ENCODE results near the gene DCTN4. TPM values are rescaled to one million over a fixed set of nuclear protein-coding genes. Genes with fewer than 3 reads are reported as not detected.
"Not testable (repeated sequence)": the region's sequence is repeated elsewhere in the genome, so short reads cannot be mapped to it uniquely, and the experiment has no call there.

DCTN4 gene
- total RNA-seq, 4 donors from 2014 or later = 66.6 to 92.6 (median 72.8) TPM

DNA sequence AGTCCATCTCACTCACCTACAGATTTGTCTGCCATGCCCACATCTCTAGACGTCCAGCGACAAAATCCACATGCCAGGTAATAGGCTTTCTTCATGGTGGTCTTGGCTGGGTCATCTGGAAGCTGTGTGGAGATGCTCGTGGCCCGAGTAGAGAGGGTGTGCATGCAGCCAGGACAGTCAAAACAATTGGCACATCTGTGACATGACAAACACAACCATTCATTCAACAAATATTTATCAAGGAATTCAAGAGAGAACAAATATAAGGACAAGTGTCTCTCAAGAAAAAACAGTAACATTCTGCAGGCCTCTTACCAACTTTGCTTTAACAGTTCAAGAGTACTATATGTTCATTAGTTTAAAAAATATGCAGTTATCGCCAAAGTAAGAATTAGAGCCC, 5.4 kb downstream of the DCTN4 start:
- DNase-seq = no peak
- Histone ChIP-seq H3K9me3 (no peaks in the 10 kb centered on the region), H3K27ac (no peak overlapping the region), H3K4me1 (peaks cover 16 to 28% of the 10 kb centered on the region in 2 donors), H3K27me3 (no peaks in the 10 kb centered on the region), H3K36me3 (peaks cover 0 to 50% of the 10 kb centered on the region in 2 donors), H3K4me3 (no peak overlapping the region)
- no peak for TF ChIP-seq POLR2A (IDR thresholded peaks at IDR 0.05)
- TF ChIP-seq, protein P1, sequence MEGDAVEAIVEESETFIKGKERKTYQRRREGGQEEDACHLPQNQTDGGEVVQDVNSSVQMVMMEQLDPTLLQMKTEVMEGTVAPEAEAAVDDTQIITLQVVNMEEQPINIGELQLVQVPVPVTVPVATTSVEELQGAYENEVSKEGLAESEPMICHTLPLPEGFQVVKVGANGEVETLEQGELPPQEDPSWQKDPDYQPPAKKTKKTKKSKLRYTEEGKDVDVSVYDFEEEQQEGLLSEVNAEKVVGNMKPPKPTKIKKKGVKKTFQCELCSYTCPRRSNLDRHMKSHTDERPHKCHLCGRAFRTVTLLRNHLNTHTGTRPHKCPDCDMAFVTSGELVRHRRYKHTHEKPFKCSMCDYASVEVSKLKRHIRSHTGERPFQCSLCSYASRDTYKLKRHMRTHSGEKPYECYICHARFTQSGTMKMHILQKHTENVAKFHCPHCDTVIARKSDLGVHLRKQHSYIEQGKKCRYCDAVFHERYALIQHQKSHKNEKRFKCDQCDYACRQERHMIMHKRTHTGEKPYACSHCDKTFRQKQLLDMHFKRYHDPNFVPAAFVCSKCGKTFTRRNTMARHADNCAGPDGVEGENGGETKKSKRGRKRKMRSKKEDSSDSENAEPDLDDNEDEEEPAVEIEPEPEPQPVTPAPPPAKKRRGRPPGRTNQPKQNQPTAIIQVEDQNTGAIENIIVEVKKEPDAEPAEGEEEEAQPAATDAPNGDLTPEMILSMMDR (IDR thresholded peaks at IDR 0.05 in 4 of 5, conservative IDR thresholded peaks at IDR 0.05 in 1 of 5) = no peak
- intact Hi-C loops (cut with DNase I; ENCODE audit: low total_unique reads) (no loop called here), in situ Hi-C loops (cut with MboI; ENCODE audit: low sequenced_read_pairs in 4 of 4) (no loop called here)
- no peak for ATAC-seq

DNA sequence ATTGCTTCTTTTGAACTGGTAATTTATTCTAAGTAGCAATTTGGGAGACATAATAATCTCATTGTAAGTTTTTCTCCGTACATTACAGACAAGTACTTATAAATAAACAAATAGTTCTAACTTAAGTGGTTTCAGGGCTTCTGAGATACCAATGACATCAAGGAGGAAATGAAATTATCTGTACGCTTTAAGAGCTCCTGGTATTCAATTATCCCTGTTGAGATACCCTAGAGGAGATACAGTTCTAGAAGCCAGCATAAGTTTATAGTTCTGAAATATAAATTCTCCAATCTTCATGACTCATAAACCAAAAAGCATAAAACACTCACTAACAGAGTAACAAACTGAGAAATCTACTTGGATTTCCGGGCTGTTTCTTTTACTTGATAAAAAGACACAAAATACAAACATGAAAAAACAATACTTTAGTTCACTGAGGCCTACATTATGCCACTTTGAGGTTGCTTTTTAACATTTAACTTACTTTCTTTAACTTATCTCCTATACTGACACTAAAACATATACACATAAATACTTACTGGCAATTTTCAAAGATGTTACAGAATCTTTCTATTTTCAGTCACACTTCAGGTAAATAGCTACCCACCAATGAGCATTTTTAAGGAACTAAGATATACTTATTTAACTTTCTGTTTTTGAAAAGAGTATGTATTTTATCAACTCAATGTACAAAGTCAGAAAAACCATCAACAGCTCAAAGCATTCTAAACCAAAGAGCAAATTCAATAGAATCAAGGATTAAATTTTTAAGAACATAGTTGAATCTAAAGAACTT, 7.5 kb downstream of the DCTN4 start:
- in situ Hi-C loops (cut with MboI; ENCODE audit: low sequenced_read_pairs in 4 of 4) (no loop called here), intact Hi-C loops (cut with DNase I; ENCODE audit: low total_unique reads) (no loop called here)
- DNase-seq (no peak), ATAC-seq (no peak)
- no peak for TF ChIP-seq POLR2A (IDR thresholded peaks at IDR 0.05)
- TF ChIP-seq, protein P1 (IDR thresholded peaks at IDR 0.05 in 4 of 5, conservative IDR thresholded peaks at IDR 0.05 in 1 of 5) = no peak
- Histone ChIP-seq H3K27ac (no peak overlapping the region), H3K9me3 (no peaks in the 10 kb centered on the region), H3K36me3 (peaks cover 0 to 50% of the 10 kb centered on the region in 2 donors), H3K27me3 (no peaks in the 10 kb centered on the region), H3K4me1 (peaks cover 3 to 13% of the 10 kb centered on the region in 2 donors), H3K4me3 (no peak overlapping the region)

DNA sequence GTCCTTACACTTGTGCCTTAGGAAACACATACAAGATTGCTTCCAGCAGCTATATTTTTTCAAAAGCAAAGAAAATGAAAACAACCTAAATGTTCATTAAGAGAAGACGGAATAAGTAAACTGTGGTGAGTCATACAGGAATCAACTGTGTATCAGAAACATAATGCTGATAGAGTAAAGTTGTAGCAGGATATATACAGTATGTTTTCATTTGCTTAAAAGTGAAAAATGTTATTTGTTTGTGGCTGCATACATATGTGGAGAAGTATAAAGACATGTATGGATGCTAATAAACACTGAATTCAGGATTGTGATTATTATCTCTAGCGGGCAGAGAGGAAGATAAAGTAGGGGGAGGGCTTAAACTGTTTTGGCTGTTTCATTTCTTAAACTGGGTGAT, 8.3 kb downstream of the DCTN4 start:
- DNase-seq (no peak), ATAC-seq (no peak)
- in situ Hi-C loops (cut with MboI; ENCODE audit: low sequenced_read_pairs in 4 of 4) = no loop called here
- TF ChIP-seq, protein P1 (IDR thresholded peaks at IDR 0.05 in 4 of 5, conservative IDR thresholded peaks at IDR 0.05 in 1 of 5) = no peak
- TF ChIP-seq POLR2A (IDR thresholded peaks at IDR 0.05) = no peak
- H3K9me3 ChIP-seq = no peaks in the 10 kb centered on the region
- peak overlapping the region in 2 of 4 donors; percentile 1 to 34 for H3K27ac ChIP-seq
- H3K4me3 ChIP-seq = no peak overlapping the region
- H3K27me3 ChIP-seq = no peaks in the 10 kb centered on the region
- peaks cover 3 to 12% of the 10 kb centered on the region in 2 donors for H3K4me1 ChIP-seq
- H3K36me3 ChIP-seq = peaks cover 0 to 43% of the 10 kb centered on the region in 2 donors
- intact Hi-C loops (cut with DNase I; ENCODE audit: low total_unique reads) = no loop called here

DNA sequence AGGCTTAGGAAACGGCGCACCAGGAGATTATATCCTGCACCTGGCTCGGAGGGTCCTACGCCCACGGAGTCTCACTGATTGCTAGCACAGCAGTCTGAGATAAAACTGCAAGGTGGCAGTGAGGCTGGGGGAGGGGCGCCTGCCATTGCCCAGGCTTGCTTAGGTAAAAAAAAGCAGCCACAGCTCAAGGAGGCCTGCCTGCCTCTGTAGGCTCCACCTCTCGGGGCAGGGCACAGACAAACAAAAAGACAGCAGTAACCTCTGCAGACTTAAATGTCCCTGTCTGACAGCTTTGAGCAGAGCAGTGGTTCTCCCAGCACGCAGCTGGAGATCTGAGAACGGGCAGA, 15.7 kb downstream of the DCTN4 start:
- peaks cover 16 to 21% of the 10 kb centered on the region in 2 donors for H3K4me1 ChIP-seq
- H3K4me3 ChIP-seq; in situ Hi-C loops (cut with MboI; ENCODE audit: low sequenced_read_pairs in 4 of 4); DNase-seq; intact Hi-C loops (cut with DNase I; ENCODE audit: low total_unique reads); H3K27ac ChIP-seq; H3K9me3 ChIP-seq; H3K27me3 ChIP-seq; ATAC-seq; H3K36me3 ChIP-seq: not testable (repeated sequence)

DNA sequence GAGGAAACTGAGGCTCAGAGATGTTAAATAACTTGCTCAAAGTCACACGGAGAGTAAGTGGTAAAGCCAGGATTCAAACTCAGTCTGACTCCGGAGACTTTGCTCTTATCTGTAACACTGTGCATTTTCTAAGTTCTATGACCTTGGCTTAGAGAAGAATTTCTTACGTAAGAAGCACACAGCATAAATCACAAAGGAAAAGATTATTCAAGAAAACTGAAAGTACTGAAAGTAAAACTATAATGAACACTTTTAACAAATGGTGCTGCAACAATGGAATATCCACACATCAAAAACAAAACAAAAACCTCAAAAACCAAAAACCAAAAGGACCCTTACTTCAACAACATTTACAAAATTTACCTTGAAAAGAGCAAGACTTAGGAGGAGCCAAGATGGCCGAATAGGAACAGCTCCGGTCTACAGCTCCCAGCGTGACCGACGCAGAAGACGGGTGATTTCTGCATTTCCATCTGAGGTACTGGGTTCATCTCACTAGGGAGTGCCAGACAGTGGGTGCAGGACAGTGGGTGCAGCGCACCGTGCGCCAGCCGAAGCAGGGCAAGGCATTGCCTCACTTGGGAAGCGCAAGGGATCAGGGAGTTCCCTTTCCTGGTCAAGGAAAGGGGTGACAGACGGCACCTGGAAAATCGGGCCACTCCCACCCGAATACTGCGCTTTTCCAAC, 16.2 kb downstream of the DCTN4 start:
- DNase-seq; H3K27ac ChIP-seq; H3K27me3 ChIP-seq; H3K4me3 ChIP-seq; intact Hi-C loops (cut with DNase I; ENCODE audit: low total_unique reads); H3K9me3 ChIP-seq; in situ Hi-C loops (cut with MboI; ENCODE audit: low sequenced_read_pairs in 4 of 4); ATAC-seq; H3K36me3 ChIP-seq: not testable (repeated sequence)
- peaks cover 16 to 26% of the 10 kb centered on the region in 2 donors for H3K4me1 ChIP-seq

Data from gastrocnemius medialis (tissue), 4 donors.